BJ (cell line): ENCODE measurements around the gene CEP170B. TPM values are rescaled to one million over a fixed set of nuclear protein-coding genes. Genes with fewer than 3 reads are reported as not detected.

Source experiments
- CTCF ChIA-PET: fragments of 350-600 bp; formaldehyde crosslinking; extraction: SDS; loops from one replicate; lab custom pipeline; 2021; ENCODE audit warnings: antibody characterized with exemption, inconsistent platforms; lab: Yijun Ruan, JAX
- POLR2A ChIA-PET: fragments of 300-600 bp; sonication (Branson Sonifier 250); formaldehyde crosslinking; extraction: SDS; loops from one replicate; lab custom pipeline; 2021; ENCODE audit warnings: antibody characterized with exemption; lab: Charles Lee
- DNase-seq: peaks from one replicate; pipeline ENCODE4 v3.0.0-alpha.2; 2011; ENCODE audit warnings: low read depth
- H3K27me3 ChIP-seq: 2 replicates; pipeline ENCODE4 v1.6.0; 2011; ENCODE audit warnings: low read length; ENCODE audit not compliant: control insufficient read depth, insufficient read depth
- H3K36me3 ChIP-seq: 2 replicates; pipeline ENCODE4 v1.5.1; 2011; ENCODE audit warnings: low read length; ENCODE audit not compliant: control insufficient read depth, insufficient read depth
- H3K4me3 ChIP-seq: 2 replicates; pipeline ENCODE4 v1.5.1; 2011; ENCODE audit warnings: low read depth, mild to moderate bottlenecking, control low read depth, low read length
- CTCF ChIP-seq: IDR thresholded peaks from 2 replicates; pipeline ENCODE4 v1.5.1; 2011; ENCODE audit warnings: low read depth, mild to moderate bottlenecking, control low read depth, inconsistent platforms, low read length, moderate library complexity; ENCODE audit not compliant: insufficient read depth
- polyA minus RNA-seq: library from RNA; depleted of rRNA, polyadenylated mRNA; stranded (reverse); fragments of >200 nt; gene quantifications from 2 replicates; pipeline ENCODE4 v1.2.3, GENCODE V29; 2011; rRNA and poly(A)+ RNA removed
- polyA plus RNA-seq: library from polyadenylated mRNA; depleted of rRNA; stranded (reverse); fragments of >200 nt; gene quantifications from 2 replicates; pipeline ENCODE4 v1.2.3, GENCODE V29; 2011; rRNA removed

The CEP170B gene
- 5.4 and 8.0 TPM in 2 replicates for polyA plus RNA-seq
- polyA minus RNA-seq = 4.3 and 5.4 TPM in 2 replicates

GRCh38 chr14:104865081-104865630, at the start of gene CEP170B:
Gene CEP170B, plus strand, starts transcription at chr14:104865268. Its CDS starts 3,183 bp downstream, at chr14:104868451.
- Histone ChIP-seq H3K27me3 (peaks cover 15% of the 10 kb centered on the region), H3K36me3 (peaks cover 3% of the 10 kb centered on the region), H3K4me3 (peak within 1 kb of the TSS; percentile 77)
- DNase-seq = no peak
- POLR2A ChIA-PET = no interaction called here
- CTCF ChIA-PET = interaction anchor here (0.6 to 1.2 kb wide), 2 partner anchors 34 to 788 kb away, joined by 3 read pairs; no protein-coding TSS in a partner anchor
- TF ChIP-seq CTCF = no peak

GRCh38 chr14:104816616-104816884, 48.5 kb upstream of the CEP170B start:
- no peak for DNase-seq
- no peaks in the 10 kb centered on the region for H3K27me3 ChIP-seq
- no peaks in the 10 kb centered on the region for H3K36me3 ChIP-seq
- peak overlapping the region; percentile 63 for H3K4me3 ChIP-seq
- CTCF ChIA-PET = interaction anchor here (1.1 kb wide), 1 partner anchor 93 kb away, joined by 3 read pairs; no protein-coding TSS in a partner anchor
- TF ChIP-seq CTCF = no peak
- POLR2A ChIA-PET = no interaction called here

- ChIA-PET CTCF (interaction anchor here (1.5 kb wide), 1 partner anchor 49 kb away, joined by 7 read pairs; no protein-coding TSS in a partner anchor), POLR2A (no interaction called here)
- no peak for DNase-seq
- no peaks in the 10 kb centered on the region for H3K36me3 ChIP-seq
- TF ChIP-seq CTCF = no peak
- H3K27me3 ChIP-seq = no peaks in the 10 kb centered on the region
- H3K4me3 ChIP-seq = no peak overlapping the region
These were observed 46.9 kb upstream of the CEP170B start for GRCh38 chr14:104817930-104818713.

- no peak overlapping the region for H3K4me3 ChIP-seq
- H3K27me3 ChIP-seq = no peaks in the 10 kb centered on the region
- no peak for DNase-seq
- ChIA-PET POLR2A (no interaction called here), CTCF (interaction anchor here (1.5 kb wide), 1 partner anchor 50 kb away, joined by 7 read pairs; no protein-coding TSS in a partner anchor)
- H3K36me3 ChIP-seq = no peaks in the 10 kb centered on the region
- no peak for TF ChIP-seq CTCF
These were observed 46.3 kb upstream of the CEP170B start for GRCh38 chr14:104818714-104819161.

- ChIA-PET POLR2A (no interaction called here), CTCF (interaction anchor here (1.5 kb wide), 1 partner anchor 51 kb away, joined by 7 read pairs; no protein-coding TSS in a partner anchor)
- no peaks in the 10 kb centered on the region for H3K27me3 ChIP-seq
- DNase-seq = no peak
- no peak for TF ChIP-seq CTCF
- no peaks in the 10 kb centered on the region for H3K36me3 ChIP-seq
- no peak overlapping the region for H3K4me3 ChIP-seq
These were observed 45.7 kb upstream of the CEP170B start for GRCh38 chr14:104819361-104819781.
